SK-N-SH treated with all-trans-retinoic acid at 6 μM for 48 hours (cell line): ENCODE data around the gene VDAC1.

ENCODE experiments used
- PATZ1 ChIP-seq: fragments of 250-450 bp; sonication (Bioruptor Pico); IDR thresholded peaks from 2 replicates; pipeline ENCODE4 v1.8.0; 2020; ENCODE audit warnings: mild to moderate bottlenecking, moderate library complexity, borderline replicate concordance
- TF ChIP-seq, protein P1 (sequence below): fragments of 250-450 bp; sonication (Bioruptor Pico); IDR thresholded peaks from 2 replicates; pipeline ENCODE4 v1.5.1; 2020; ENCODE audit warnings: low read depth, mild to moderate bottlenecking, moderate library complexity

- no peak for TF ChIP-seq PATZ1
- TF ChIP-seq, protein P1, sequence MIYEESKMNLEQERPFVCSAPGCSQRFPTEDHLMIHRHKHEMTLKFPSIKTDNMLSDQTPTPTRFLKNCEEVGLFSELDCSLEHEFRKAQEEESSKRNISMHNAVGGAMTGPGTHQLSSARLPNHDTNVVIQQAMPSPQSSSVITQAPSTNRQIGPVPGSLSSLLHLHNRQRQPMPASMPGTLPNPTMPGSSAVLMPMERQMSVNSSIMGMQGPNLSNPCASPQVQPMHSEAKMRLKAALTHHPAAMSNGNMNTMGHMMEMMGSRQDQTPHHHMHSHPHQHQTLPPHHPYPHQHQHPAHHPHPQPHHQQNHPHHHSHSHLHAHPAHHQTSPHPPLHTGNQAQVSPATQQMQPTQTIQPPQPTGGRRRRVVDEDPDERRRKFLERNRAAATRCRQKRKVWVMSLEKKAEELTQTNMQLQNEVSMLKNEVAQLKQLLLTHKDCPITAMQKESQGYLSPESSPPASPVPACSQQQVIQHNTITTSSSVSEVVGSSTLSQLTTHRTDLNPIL (CRISPR knock-in tag) = no peak
Measured at GRCh38 chr5:134043793-134044792, 39.3 kb upstream of the VDAC1 start.
